ENCODE data around the gene SPATA19. TPM values are rescaled to one million over a fixed set of nuclear protein-coding genes. Genes with fewer than 3 reads are reported as not detected.
"Not testable (repeated sequence)": the region's sequence is repeated elsewhere in the genome, so short reads cannot be mapped to it uniquely, and the experiment has no call there.

Gene SPATA19
- total and polyA plus RNA-seq, 12 donors: 0.06 to 0.31 (median 0.30) TPM; not detected in 9

- no peak for TF ChIP-seq CTCF (IDR thresholded peaks at IDR 0.05)
- ATAC-seq (peak in 1 of 8 donors; percentile 50), DNase-seq (no peak)
- peaks cover 0 to 28% (median 5%) of the 10 kb centered on the region in 7 donors for H3K27me3 ChIP-seq
- WGBS, 2 donors: 95 to 97% methylated on average over 26 of the region's 26 CpGs
- no peaks in the 10 kb centered on the region for H3K36me3 ChIP-seq
- no peak overlapping the region for H3K4me3 ChIP-seq
- H3K27ac ChIP-seq: no peak overlapping the region
- no peaks in the 10 kb centered on the region for H3K9me3 ChIP-seq
- no peaks in the 10 kb centered on the region for H3K4me1 ChIP-seq
- intact Hi-C loops (cut with DNase I): no loop called here
These were observed 19.4 kb upstream of the SPATA19 start for GRCh38 chr11:133864756-133865155.

DNA sequence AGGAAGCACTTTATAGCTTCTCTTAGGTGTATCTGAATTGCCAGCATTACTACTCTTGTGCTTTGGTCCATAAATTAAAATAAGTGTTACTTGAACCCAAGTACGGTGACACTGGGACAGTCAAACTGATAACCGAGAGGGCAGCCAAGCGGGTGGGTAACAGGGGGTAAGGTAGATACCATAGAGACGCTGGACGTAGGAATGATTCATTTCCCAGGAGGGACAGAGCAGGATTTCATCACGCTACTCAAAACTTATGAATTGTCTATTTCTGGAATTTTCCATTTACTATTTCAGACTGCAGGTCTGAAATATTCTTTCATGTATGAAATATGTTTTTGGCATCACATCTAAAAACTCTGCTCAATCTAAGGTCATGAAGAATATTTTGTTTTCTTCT is 14.8 kb upstream of the SPATA19 start:
- intact Hi-C loops (cut with DNase I): no loop called here
- Histone ChIP-seq H3K36me3 (no peaks in the 10 kb centered on the region), H3K4me1 (no peaks in the 10 kb centered on the region), H3K27ac (no peak overlapping the region), H3K9me3 (peaks cover 0 to 9% (median 0%) of the 10 kb centered on the region in 11 donors), H3K27me3 (peaks cover 0 to 36% (median 5%) of the 10 kb centered on the region in 7 donors), H3K4me3 (no peak overlapping the region)
- 58 to 60% methylated on average over 6 of the region's 6 CpGs for WGBS, 2 donors
- DNase-seq (no peak), ATAC-seq (no peak)
- TF ChIP-seq CTCF (IDR thresholded peaks at IDR 0.05): no peak

DNA sequence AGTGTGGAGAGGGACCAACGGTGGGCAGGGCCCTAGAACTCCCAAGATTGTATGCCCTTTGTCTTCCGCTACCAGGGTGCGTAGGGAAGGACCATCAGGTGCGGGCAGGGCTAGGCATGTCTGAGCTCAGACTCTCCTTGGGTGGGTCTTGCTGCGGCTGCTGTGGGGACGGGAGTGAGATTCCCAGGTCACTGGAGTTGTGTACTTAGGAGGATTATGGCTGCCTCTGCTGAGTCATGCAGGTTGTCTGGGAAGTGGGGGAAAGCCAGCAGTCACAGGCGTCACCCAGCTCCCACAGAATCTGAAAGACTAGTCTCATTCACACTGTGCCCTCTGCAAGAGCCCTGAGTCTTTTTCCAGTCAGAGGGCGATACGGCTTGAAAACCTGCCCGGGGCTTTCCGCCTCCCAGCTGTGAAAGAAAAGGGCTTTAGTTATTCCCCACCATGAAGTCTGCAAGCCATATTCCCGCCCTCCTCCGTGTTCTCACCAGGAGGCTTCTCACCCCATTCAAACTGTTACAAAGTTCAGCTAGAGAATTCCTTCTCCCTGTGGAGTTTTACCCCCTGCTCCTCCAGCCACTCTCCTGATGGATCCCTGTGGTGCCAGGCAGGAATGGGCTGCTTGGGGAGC is 9.1 kb upstream of the SPATA19 start:
- H3K36me3 ChIP-seq; H3K4me1 ChIP-seq; H3K27ac ChIP-seq; ATAC-seq; H3K27me3 ChIP-seq; DNase-seq; H3K4me3 ChIP-seq; intact Hi-C loops (cut with DNase I): not testable (repeated sequence)
- WGBS, 2 donors: 49 to 56% methylated on average over 13 of the region's 13 CpGs
- H3K9me3 ChIP-seq: peaks cover 0 to 17% (median 0%) of the 10 kb centered on the region in 11 donors

DNA sequence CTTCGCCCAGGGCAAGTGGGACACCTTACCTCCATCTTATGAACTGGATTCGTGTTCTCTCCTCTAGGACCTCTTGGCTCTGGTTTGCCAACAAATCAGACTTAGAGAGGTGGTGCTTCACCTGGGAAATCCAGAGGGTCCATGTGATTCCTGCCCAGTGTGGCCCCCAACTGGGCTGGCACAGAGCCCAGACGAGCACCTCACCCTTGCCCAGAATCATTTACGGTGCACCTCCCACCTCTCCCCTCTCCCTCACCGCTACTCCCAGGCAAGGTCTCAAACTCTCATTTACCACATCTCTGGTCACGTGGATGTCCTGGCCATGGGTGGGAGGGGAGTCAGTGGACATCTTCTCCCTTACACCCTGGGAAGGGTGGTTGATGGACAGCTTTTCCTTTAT is 1.1 kb downstream of the SPATA19 start:
- DNase-seq (no peak), ATAC-seq (no peak)
- WGBS, 2 donors: 76 to 81% methylated on average over 6 of the region's 6 CpGs
- Histone ChIP-seq H3K36me3 (no peaks in the 10 kb centered on the region), H3K4me3 (no peak overlapping the region), H3K27me3 (peaks cover 0 to 7% (median 0%) of the 10 kb centered on the region in 7 donors), H3K9me3 (peaks cover 0 to 15% (median 0%) of the 10 kb centered on the region in 11 donors), H3K4me1 (no peaks in the 10 kb centered on the region), H3K27ac (no peak overlapping the region)
- intact Hi-C loops (cut with DNase I): no loop called here
- TF ChIP-seq CTCF (IDR thresholded peaks at IDR 0.05): no peak

GRCh38 chr11:133843454-133843987 is 1.8 kb downstream of the SPATA19 start:
- no peak overlapping the region for H3K4me3 ChIP-seq
- H3K27me3 ChIP-seq: peaks cover 0 to 7% (median 0%) of the 10 kb centered on the region in 7 donors
- WGBS, 2 donors: 77 to 79% methylated on average over 13 of the region's 13 CpGs
- TF ChIP-seq CTCF (IDR thresholded peaks at IDR 0.05): no peak
- H3K27ac ChIP-seq: no peak overlapping the region
- H3K4me1 ChIP-seq: no peaks in the 10 kb centered on the region
- peaks cover 0 to 11% (median 0%) of the 10 kb centered on the region in 11 donors for H3K9me3 ChIP-seq
- DNase-seq (no peak), ATAC-seq (no peak)
- H3K36me3 ChIP-seq: no peaks in the 10 kb centered on the region
- intact Hi-C loops (cut with DNase I): no loop called here
